K562 treated with DMSO at 1 percent for 24 hours (cell line): Measurements from ENCODE around the gene DCDC2B. TPM values are rescaled to one million over a fixed set of nuclear protein-coding genes. Genes with fewer than 3 reads are reported as not detected.

Experiments
- total RNA-seq: library from RNA; unstranded; fragments of 300-600 nt; gene quantifications from 2 replicates; pipeline ENCODE4 v1.2.3, GENCODE V29; 2022; ENCODE audit warnings: low read depth; ENCODE audit not compliant: insufficient read depth

Gene DCDC2B
- total RNA-seq = not detected in 2 replicates

DNA sequence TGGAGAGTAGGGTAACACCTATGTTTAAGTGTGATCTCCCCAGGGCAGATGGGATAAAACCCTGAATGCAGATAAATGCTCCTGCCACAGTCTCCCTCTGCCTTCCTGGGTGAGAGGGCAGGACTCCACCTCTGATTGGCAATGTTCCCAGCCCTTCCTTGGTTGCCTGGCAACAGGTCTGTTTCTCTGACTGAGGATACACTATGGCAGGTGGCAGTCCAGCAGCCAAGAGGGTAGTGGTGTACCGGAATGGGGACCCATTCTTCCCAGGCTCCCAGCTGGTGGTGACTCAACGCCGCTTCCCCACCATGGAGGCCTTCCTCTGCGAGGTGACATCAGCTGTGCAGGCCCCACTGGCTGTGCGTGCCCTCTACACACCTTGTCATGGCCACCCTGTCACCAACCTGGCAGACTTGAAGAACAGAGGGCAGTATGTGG, at the start of gene DCDC2B:
Gene DCDC2B (plus strand): TSS at position 199 of the 438 bp plus-strand sequence. CDS start 5 bp downstream, at position 204.

DNA sequence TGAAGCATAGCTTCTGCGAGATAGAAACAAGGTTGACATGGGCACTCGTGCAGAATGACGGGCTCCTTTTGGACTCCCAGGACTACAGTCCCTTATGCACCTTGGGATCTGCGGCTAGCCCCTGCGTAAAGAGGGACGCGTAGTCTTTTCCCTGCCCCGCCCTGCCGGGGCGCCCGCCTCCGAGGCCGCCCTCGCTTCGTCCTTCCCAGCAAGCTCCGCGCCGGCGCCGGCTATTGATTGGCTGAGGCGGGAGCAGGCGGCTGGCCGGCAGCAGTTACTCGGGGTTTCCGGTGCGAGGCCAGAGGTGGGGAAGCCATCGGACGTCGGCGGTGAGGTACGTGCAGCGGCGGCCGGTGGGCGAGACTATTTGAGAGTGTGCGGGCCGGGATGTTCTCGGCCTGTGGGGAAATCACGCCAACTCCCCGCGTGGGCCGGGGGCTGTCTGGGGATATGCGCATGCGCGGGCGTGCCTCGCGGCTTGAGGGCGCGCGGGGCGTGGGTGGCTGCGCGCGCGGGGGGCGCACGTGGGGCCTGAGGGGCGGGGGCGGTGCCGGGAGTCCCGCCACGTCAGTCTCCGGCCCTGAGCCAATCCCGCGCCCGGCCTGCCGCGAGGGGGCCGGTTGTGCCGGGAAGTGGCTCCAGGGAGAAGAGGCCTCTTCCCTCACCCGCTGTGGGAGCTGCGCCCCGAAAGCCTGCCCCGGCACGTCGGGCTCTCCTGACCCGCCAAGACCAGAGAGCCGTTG, 29.3 kb upstream of the DCDC2B start, which contains the start of gene TXLNA:
Gene TXLNA (plus strand): TSS at position 233 of the 743 bp plus-strand sequence. CDS start 671 bp downstream, outside the sequence.

DNA sequence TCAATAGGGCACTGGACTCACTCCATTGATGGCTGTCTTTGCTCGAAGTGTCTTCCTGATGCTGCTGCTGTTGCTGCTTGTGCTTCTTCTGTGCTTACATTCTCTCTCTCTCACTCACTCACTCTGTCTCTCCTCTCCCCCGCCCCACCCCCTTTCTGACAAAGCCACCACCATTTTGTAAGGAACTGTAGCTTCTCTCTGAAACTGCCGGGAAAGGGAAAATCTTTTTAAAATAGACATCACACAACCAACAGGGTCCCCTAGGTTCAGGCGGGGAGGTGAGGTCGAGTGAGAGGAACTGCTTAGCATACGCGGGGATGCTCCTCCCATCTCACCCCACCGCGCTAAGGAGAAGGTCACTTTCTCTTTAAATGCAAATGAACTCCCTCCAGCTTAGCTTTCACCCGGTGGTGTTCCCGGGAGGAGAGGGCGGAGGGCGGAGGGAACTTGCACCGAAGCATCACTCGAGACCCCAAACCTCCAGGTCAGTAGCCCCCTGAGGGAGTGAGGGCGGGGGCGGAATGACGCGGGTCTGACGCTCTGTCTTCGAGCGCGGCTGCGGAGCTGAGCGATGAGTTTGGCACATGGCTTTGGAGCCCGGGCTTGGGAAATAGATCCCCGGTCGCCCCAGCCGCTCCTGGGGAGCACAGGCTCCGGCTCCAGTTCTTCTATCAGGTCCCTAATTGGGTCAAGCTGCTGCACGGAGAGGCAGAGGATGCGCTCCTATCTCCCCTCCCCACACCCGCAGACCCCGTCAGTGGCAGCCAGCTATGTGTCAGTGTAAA, 8.5 kb upstream of the DCDC2B start, which contains the start of gene CCDC28B:
Gene CCDC28B (plus strand): TSS at position 370 of the 785 bp plus-strand sequence. CDS start 1,341 bp downstream, outside the sequence.

DNA sequence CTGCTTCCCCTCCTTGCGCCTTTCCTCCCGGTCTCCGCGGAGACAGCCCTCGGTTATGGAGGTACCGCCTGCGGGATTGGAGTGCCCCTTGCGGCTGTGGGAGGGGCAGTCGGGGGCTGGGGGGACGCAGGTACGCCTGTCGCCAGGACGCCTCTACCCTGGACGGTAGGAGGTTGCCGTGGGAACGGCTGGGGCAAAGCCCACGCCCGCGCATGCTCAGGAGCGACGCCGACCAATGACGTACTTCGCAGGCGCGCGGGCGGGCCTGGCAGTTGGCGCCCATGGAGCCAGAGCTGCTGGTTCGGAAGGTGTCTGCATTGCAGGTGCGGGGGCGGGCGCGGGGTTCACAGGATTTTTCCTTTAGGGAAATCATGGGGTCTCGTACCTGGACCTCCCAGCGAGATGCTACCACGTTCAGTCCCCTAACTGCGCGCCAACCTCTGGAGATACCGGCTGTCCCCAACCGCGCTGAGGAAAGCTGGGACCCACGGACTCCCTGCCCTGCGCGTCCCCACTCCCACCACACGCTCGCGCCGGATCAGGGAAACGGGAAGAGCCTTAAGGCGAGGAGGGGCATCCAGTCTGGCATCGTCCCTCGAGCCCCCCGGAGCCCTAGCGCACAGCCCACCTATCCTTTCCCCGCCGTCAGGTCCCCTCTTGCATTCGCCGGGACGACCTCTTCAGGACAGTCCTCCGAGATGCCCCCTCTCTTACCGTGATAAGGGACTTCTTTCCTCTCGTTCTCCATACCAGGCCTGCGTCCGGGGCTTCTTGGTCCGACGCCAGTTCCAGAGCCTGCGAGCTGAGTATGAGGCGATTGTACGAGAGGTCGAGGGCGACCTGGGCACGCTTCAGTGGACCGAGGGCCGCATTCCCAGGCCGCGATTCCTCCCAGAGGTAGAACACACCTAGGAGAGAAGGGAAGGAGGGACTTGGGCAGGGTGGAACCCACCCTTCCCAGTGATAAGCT, 3.2 kb upstream of the DCDC2B start, which contains the start of gene IQCC:
Gene IQCC (plus strand): TSS at position 271 of the 970 bp plus-strand sequence. CDS start 11 bp downstream, at position 282.

DNA sequence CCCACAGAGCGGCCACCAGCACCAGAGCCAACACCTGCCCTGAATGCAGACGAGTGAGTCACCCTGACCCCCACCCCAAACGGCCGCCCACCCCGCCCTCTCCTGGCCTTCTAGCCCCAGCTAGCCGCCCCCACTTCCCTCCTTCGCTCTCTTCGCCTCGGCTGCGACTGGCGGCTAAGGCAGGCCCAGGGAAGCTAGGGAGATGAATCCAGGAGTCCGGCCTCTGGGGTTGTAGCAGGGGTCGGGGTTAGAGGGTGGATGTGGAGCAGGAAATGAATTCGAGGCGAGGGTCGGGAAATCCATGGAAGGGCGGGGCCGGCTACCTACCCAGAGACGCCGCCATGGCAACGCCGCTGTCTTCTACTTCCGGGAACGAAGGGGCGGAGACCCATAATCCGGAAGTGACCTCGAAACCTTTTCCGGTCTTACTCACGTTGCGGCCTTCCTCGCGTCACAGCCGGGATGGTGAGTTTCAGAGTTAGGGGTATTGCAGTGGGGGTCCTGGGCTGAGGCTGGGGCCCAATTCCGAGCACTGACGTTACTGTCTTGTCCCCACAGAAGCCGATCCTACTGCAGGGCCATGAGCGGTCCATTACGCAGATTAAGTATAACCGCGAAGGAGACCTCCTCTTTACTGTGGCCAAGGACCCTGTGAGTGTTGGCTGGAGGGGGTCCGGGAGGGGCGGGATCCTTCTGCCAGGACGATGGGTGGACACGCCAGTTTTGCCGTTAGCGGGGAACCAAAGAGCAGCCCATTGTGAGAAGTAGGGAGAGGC, 13.3 kb downstream of the DCDC2B start, which contains the start of the genes EIF3I and TMEM234:
Gene EIF3I (plus strand): TSS at position 428 of the 776 bp plus-strand sequence. CDS start 35 bp downstream, at position 463.
Gene TMEM234 (minus strand): TSS at position 374 of the 776 bp plus-strand sequence. CDS start 31 bp downstream, at position 343.

DNA sequence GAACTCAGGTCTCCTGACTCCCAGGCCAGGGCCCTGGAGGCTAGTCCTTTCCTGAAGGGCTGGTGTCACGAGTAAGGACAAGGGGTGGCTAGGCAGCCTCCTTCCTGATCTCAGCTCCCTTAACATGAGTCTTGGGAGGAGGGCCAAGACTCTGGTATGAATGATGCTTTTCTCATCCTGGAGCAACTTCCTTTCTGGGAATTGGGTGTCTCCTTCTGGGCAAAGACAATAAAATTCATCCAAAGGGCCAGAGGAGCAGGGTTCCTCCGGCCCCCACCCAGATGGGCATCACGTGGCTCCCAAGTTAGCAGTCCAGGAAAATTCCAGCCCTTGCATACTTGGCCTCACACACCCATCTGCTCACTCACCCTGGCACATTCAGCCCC, 38.0 kb downstream of the DCDC2B start, which contains the start of gene FAM167B:
Gene FAM167B (plus strand): TSS at position 335 of the 386 bp plus-strand sequence. CDS start 200 bp downstream, outside the sequence.

DNA sequence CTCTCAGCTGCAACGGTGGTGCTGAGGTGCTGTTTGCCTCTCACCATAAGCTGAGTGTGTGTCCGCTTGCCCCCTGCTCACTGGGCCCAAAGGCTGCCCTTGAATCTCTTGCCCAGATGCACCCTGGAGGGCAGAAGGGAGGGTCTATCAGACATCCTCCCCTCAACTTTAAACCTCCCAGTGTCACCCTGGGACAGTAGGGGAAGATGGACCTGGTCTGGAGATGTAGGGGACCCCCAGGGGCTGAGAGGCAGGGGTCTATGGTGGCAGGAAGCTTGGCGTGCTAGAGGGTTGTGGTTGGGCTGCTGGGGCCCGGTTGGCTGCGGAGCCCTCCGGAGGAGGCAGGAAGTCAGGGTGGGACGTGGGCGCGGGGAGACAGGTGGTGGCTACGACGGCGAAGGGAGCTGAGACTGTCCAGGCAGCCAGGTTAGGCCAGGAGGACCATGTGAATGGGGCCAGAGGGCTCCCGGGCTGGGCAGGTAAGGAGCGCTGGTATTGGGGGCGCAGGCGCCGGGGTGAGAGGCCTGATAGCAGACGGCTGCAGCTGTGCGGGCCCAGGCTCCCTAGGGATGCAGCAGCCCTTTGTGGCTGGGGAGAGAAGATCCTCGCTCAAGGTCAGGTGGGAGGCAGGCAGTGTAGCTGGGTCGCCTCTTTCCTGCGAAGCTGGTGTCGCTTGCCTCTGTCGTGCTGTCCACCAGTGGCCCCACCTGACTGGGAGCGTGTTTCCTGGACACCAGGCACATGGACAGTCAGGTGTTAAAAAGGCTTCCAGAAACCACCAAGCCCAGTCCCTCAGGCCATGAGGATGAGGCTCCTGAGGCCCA, 42.2 kb downstream of the DCDC2B start, which contains the start of gene LCK:
Gene LCK (plus strand): TSS at position 373 of the 824 bp plus-strand sequence. CDS start 23,065 bp downstream, outside the sequence.

Other genes with a start within 250 kb of the DCDC2B start
- gene KHDRBS1, start 195.2 kb upstream of the DCDC2B start, total RNA-seq = 144 and 155 TPM in 2 replicates
- gene TMEM39B, start 136.2 kb upstream of the DCDC2B start, total RNA-seq = 27.9 and 30.6 TPM in 2 replicates
- gene KPNA6, start 101.0 kb upstream of the DCDC2B start, total RNA-seq = 20.3 and 20.9 TPM in 2 replicates
- gene TXLNA, start 29.4 kb upstream of the DCDC2B start, total RNA-seq = 43.3 and 43.8 TPM in 2 replicates
- 39.0 and 39.9 TPM in 2 replicates for gene CCDC28B, start 8.5 kb upstream of the DCDC2B start, total RNA-seq
- 5.7 and 6.1 TPM in 2 replicates for gene IQCC, start 3.4 kb upstream of the DCDC2B start, total RNA-seq
- 11.8 and 14.2 TPM in 2 replicates for gene TMEM234, start 13.3 kb downstream of the DCDC2B start, total RNA-seq
- 260 and 263 TPM in 2 replicates for gene EIF3I, start 13.3 kb downstream of the DCDC2B start, total RNA-seq
- gene FAM167B, start 38.1 kb downstream of the DCDC2B start, total RNA-seq = not detected in 2 replicates
- not detected in 2 replicates for gene LCK, start 42.2 kb downstream of the DCDC2B start, total RNA-seq
- gene HDAC1, start 83.0 kb downstream of the DCDC2B start, total RNA-seq = 201 and 222 TPM in 2 replicates
- gene MARCKSL1, start 127.1 kb downstream of the DCDC2B start, total RNA-seq = 81.0 and 81.4 TPM in 2 replicates
- 13.8 and 16.1 TPM in 2 replicates for gene FAM229A, start 153.4 kb downstream of the DCDC2B start, total RNA-seq
- 1.3 and 1.4 TPM in 2 replicates for gene TSSK3, start 153.4 kb downstream of the DCDC2B start, total RNA-seq
- 59.5 and 67.9 TPM in 2 replicates for gene BSDC1, start 185.4 kb downstream of the DCDC2B start, total RNA-seq